PFSK-1 (cell line): Measurements from ENCODE around the gene HLA-DQB1.

ENCODE experiments used
- FOXP2 ChIP-seq: optimal IDR thresholded peaks from 2 replicates; pipeline ENCODE3; 2011; ENCODE audit warnings: borderline replicate concordance, control low read depth, inconsistent platforms; ENCODE audit not compliant: insufficient read depth; ENCODE audit errors: extremely low read length, extremely low read depth
- POLR2AphosphoS5 ChIP-seq: IDR thresholded peaks from 2 replicates; pipeline ENCODE4 v1.6.1; 2012; ENCODE audit warnings: low read depth, mild to moderate bottlenecking, control low read depth, low read length, moderate library complexity
- REST ChIP-seq, 2 experiments: IDR thresholded peaks; 2 replicates each; pipeline versions ENCODE4 v1.6.1 to v1.8.0; 2011 to 2012; ENCODE audit warnings: low read depth in 2 of 2, low read length in 2 of 2, control low read depth in 1 of 2, inconsistent platforms in 1 of 2, mild to moderate bottlenecking in 1 of 2, moderate library complexity in 1 of 2; ENCODE audit not compliant: insufficient read depth in 1 of 2
- SIN3A ChIP-seq: IDR thresholded peaks from 2 replicates; pipeline ENCODE4 v1.6.1; 2012; ENCODE audit warnings: mild to moderate bottlenecking, low read length, moderate library complexity, borderline replicate concordance; ENCODE audit not compliant: insufficient read depth
- TAF1 ChIP-seq: IDR thresholded peaks from 2 replicates; pipeline ENCODE4 v1.6.1; 2012; ENCODE audit warnings: low read length, control low read depth, borderline replicate concordance; ENCODE audit not compliant: insufficient read depth

The HLA-DQB1 gene

GRCh38 chr6:32614366-32615081 lies 51.9 kb downstream of the HLA-DQB1 start:
- no peak for TF ChIP-seq SIN3A
- TF ChIP-seq TAF1: no peak
- no peak for TF ChIP-seq REST (IDR thresholded peaks at IDR 0.05; ENCODE audit: insufficient read depth in 1 of 2, low read depth in 2 of 2, low read length in 2 of 2)
- TF ChIP-seq POLR2AphosphoS5: no peak
- no peak for TF ChIP-seq FOXP2

- TF ChIP-seq TAF1: no peak
- TF ChIP-seq REST (IDR thresholded peaks at IDR 0.05; ENCODE audit: insufficient read depth in 1 of 2, low read depth in 2 of 2, low read length in 2 of 2): no peak
- no peak for TF ChIP-seq FOXP2
- TF ChIP-seq SIN3A: no peak
- no peak for TF ChIP-seq POLR2AphosphoS5
These were observed 53.0 kb downstream of the HLA-DQB1 start for GRCh38 chr6:32613475-32613874.

- TF ChIP-seq REST (IDR thresholded peaks at IDR 0.05; ENCODE audit: insufficient read depth in 1 of 2, low read depth in 2 of 2, low read length in 2 of 2): no peak
- no peak for TF ChIP-seq FOXP2
- no peak for TF ChIP-seq POLR2AphosphoS5
- TF ChIP-seq SIN3A: no peak
- no peak for TF ChIP-seq TAF1
These were observed 55.7 kb downstream of the HLA-DQB1 start for GRCh38 chr6:32610682-32611296.

GRCh38 chr6:32609731-32610640 lies 56.5 kb downstream of the HLA-DQB1 start:
- TF ChIP-seq REST (IDR thresholded peaks at IDR 0.05; ENCODE audit: insufficient read depth in 1 of 2, low read depth in 2 of 2, low read length in 2 of 2): no peak
- no peak for TF ChIP-seq FOXP2
- no peak for TF ChIP-seq POLR2AphosphoS5
- no peak for TF ChIP-seq SIN3A
- no peak for TF ChIP-seq TAF1
